EH (cell line): Measurements from ENCODE around the gene LETM1.

Source experiments
- DNase-seq: peaks from one replicate; pipeline ENCODE4 v3.0.0-alpha.2; 2015; ENCODE audit warnings: low read depth

Gene LETM1

DNA sequence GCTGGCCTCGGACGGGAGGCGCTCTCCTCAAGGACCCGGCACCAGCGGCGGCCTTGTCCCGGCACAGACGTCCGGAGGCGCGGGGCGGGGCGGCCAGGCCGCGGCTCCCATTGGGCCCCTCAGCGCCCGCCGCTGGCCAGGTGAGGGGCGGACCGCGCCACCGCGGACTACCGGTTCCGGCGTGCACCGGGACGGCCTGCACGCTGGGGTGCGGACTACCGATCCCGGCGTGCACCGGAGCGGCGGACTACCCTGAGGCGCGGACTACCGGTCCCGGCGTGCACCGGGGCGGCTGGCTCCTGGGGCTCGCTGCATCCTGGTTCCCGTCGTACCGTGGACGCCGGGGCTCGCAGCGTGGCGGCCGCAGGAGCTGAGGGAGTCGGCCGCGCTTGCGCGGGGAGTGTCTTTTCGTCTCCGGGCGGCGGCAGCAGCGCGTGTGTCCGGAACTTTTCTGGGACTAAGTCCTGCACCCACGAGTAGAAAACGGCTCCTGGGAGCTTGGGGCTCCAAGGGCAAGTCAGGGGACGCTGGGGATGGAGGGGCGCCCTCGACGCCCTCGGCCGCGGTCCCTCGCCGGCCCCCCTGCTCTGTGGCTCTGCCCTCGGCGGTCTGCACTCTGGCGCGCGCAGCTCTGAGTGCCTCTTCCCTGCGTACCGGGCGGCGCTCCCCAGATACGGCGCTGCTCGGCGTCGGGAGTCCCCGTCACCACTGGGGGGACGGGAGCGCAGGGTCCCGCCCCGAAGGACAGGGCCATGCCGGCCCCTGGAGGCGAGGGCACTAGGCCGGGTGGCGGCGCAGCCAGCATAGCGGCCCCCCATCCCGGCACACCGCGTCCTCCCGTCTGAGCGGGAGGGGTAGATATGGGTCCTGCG lies at the start of gene LETM1:
TSS of gene LETM1 (minus strand) at position 86 of the 872 bp plus-strand sequence. CDS start 206 bp downstream, outside the sequence.
- DNase-seq, result peak; percentile 95

DNA sequence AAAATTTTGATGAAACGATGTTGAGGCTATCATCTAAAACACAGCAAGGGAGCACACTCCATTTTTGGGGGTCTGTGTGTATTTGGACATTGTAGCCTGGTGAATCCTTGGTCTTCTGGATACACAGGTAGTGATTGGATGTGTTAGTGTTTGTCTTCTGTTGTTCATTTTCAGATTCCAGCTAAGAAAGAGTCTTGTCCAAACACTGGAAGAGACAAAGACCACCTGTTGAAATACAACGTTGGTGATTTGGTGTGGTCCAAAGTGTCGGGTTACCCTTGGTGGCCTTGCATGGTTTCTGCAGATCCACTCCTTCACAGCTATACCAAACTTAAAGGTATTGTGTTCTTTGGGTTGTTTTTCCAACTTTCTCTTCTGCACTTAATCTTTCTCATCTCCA lies 48.1 kb upstream of the LETM1 start:
- no peak for DNase-seq

DNA sequence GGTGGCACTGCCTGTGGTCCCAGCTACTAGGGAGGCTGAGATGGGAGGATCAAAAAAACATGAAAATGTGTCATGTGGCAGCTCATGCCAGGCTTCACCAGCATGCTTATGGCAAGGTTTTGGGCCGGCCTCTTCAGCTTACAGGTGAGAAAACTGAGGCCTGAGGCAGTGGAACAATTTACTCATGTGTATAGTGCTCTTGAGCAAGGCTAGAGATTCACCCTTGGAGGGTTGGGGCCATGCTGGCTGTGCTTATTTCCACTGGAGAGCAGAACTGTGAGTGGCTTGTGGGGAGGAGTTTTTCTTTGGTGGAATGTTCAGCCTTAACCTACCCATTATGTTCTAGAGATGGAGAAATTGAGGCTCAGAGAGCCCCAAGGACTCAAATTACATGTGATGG lies 47.1 kb upstream of the LETM1 start:
- no peak for DNase-seq

DNA sequence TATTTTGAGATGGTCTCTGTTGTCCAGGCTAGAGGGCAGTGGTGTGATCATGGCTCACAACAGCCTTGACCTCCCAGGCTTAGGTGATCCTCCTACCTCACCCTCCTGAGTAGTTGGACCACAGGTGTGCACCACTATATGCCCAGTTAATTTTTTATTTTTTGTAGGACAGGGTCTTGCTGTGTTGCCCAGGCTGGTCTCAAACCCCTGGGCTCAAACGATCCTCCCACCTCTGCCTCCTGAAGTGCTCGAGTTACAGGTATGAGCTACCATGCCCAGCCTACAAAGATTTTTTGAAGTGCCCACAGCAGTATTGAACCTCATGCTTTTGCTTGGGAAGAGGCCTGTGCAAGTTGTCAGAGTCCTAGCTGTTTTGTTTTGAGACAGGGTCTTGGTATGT lies 46.3 kb upstream of the LETM1 start:
- DNase-seq, result no peak

DNA sequence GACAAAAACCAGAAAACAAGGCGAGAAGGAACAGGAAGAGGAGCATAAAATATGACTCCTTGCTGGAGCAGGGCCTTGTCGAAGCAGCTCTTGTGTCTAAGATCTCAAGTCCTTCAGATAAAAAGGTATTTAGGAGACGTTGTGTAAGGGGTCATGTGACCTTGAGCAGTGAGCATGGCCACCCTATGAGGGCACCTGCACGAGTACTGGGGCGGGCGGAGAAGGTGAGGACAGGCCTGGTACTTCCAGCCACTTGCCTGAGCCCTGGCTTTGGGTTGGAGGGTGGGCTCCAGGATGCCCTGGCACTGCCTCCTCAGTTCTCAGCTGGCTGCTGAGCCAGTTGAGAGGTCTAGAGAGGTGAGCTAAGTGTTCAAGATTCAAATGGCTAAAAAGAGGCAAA lies 45.2 kb upstream of the LETM1 start:
- DNase-seq, result no peak

DNA sequence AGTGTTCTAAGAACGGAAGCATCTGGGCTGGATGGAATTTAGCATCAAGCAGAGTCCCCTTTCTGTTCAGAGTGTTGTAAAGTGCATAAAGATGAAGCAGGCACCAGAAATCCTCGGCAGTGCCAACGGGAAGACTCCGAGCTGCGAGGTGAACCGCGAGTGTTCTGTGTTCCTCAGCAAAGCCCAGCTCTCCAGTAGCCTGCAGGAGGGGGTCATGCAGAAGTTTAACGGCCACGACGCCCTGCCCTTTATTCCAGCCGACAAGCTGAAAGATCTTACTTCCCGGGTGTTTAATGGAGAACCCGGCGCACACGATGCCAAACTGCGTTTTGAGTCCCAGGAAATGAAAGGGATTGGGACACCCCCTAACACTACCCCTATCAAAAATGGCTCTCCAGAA lies 44.7 kb upstream of the LETM1 start:
- DNase-seq, result no peak

DNA sequence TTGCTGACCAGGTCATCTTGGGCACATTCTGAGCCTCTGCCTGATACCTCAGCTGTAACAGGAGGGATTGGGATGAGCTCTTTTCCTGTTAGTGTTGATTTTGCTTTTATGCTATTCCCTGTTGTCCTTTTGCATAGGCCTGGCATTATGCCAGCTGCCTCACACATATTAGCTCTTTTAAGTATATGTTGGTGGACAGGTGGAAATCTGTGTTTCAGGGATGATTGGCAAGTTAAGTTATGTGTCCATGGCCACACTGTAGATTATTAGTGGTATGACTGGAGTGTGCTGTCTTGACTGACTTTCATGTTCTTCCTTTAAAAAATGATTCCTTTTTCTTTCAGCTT lies 44.1 kb upstream of the LETM1 start:
- no peak for DNase-seq

DNA sequence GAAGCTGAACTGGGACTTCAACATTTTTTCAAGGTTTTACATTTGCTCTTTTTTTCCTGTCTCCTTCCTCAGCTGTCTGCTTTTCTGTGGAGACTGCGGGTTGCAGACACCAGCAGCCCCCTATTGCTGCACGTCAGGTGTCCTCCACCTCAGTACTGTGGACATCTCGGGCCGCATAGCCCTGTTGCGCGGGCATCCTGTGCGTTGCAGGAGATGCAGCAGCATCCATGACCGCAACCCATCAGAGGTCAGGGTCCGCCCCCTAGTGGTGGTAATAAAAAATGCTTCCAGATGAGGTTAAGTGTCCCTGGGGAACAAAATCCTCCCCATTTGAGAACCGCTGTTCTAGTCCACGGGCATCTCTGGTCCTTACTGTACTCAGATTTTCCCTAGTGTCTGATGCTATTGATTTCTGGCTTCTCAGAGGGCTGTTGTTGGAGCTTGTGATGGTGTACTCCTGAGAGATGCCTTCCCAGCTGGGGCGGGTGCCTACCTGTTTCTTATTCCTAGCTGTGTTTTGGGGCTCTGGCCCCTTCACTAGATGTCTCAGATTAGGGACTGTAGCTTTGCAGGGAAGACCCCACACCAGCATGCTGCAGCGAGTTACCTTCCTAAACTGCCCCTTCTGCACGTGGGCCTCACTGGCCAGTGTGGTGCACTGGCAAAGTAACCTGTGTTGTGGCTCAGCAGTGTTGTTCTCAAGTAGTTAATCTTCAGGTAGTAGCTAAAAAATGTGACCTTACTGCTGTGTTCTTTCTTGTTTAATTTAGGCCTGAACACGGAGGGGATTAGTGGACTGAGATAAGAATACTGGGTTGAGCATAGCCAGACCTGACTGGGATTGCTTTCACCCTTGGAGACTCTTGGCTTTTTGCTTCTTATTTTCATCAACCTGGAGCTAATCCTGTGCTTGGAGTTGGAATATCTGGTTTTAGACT lies 43.5 kb upstream of the LETM1 start:
- DNase-seq, result peak; percentile 83

DNA sequence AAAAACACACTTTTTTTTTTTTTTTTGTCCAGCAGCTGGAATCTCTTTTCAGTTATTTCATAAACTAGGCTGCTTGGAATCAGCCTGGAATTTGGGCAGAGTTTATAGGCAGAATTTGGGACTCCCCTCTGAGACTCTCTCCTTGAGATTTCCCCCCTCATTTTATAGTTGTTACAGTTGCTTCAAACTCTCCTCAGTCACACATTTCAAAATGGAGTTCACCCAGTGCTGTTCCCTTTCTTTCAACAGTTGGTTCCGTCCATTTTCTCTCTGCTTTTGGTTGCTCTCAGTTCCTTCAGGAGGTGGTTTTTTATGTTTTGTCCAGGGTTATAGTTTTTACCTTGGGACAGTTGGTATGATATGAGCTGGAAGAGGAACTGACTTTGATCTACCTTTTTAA lies 42.7 kb upstream of the LETM1 start:
- DNase-seq, result no peak

DNA sequence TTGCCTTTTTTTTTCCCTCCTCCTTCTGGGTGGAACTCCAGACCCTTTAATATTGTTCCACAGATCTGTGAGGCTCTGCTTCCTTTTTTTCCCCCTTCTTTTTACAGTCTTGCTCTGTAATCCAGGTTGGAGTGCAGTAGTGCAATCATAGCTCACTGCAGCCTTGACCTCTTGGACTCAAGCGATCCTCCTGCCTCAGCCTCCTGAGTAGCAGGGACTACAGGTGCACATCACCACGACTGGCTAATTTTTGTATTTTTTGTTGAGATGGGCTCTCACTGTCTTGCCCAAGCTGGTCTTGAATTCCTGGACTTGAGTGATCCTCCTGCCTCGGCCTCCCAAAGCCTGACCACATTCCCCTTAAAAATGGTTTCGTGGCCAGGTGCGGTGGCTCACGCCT lies 42.1 kb upstream of the LETM1 start:
- DNase-seq, result no peak

DNA sequence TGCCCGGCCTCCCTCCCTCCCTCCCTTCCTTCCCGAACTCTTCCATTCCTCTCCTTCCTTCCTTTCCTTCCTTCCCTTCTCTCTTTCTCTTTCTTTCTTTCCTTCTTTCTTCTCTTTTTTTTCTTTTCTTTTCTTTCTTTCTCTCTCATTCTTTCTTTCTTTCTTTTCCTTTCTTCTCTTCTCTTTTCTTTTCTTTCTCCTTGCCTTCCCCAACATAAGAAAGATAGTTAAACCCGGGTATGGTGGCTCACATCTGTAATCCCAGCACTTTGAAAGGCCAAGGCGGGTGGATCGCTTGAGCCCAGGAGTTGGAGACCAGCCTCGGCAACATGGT lies 40.7 kb upstream of the LETM1 start:
- DNase-seq, result no peak

DNA sequence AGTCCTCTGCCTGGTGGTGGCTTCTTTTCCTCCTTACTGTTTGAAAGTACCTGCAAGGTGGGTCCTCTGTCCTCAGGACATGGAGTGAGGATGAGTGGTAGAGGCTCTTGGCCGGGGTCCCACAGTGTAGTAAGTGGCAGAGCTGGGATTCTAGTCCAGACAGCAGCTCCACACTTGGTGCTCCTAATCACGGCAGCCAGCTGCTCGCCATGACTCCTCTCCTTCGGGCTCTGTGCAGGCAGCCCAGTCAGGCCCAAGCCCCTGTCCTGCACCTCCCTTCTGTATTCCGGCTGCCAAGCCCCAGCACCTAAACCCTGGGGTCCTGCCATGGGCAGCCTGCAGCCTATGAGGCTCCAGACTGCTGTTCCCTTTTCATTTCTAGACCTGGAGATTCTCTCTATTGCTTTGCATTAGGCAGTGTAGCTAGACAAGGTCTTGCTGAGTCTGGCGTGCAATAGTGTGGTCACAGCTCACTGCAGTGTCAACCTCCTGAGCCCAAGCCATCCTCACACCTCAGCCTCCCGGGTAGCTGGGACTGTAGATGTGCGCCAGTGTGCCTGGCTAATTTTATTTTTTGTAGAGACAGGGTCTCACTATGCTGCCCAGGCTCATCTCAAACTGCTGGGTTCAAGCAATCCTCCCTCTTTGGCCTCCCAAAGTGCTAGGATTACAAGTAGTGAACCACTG lies 40.2 kb upstream of the LETM1 start:
- no peak for DNase-seq

DNA sequence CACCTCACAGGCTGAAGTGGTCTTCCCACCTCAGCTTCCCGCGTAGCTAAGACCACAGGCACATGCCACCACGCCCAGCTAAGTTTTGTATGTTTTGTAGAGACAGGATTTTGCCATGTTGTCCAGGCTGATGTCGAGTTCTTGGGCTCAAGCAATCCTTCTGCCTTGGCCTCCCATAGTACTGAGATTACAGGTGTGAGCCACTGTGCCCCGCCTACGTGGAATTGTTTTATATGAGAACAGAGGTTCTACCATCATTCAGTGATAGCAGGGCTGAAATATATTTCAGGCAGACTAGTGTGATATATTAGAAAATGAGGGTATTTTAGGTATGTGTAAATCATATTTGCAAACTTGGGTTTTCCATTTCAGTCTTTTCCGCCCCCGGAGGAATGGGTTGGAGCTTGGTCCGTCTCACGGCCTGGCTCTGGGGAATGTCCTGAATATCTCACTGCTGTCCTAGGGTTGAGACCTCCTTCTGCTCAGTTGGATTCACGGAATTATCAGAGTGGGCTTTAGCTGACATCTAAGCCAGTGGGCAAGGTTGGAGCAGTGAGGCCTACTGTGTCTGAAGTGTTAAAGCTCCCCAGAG lies 35.1 kb upstream of the LETM1 start:
- no peak for DNase-seq

DNA sequence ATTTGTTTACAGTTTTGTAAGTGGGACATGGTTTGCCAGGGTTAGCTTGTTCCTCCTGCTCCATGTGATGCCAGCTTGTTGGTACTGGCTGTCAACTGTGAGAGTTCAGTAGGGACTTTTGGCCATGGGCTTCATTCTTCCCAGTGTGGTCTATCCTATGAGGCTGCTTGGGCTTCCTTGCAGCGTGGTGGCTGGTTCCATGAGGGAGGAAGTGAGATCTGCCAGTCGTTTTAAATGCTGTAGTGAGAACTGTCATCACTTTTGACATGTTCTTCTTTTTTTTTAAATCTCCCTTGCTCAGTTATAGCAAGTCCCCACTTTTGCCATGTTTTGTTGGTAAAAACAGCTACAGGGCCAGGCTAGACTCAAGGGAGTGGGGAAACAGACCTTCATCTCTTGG lies 31.1 kb upstream of the LETM1 start:
- DNase-seq, result no peak

DNA sequence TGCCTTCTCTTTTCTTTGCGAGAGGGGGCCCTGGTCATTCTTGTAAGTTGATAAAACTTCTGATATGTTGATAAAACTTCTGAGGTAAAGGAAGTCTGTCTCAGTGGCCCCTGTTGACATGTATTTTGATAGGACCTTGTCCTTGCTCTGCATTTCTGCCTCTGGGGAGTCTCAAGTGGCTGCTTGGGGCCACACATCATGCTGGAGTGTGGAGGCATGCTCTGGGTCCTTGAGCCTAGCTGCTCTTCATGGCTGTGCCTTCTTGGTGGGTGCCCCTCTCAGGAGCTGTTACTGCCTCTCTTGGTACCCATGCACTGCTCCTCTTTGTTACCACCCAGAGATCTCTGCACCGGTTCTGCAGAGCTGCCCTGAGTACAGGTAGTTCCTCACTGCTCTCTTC lies 29.5 kb upstream of the LETM1 start:
- DNase-seq, result no peak

DNA sequence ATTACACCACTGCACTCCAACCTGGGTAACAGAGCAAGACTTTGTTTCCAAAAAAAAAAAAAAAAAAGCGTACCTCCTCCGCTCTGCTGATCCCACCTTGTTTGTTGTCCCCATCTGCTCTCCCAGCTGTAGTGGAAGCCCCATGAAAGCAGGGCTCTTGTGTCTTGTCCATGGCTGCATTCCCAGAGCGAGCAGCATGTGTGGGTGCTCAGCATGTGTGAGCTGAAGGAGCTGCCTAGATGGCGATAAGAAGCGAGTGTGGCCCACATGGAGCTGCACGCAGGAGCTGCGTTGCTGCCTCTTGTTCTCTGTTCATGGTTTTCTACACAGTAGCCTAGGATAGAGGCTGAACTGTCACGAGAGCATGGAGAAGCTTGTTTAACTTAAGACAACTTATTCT lies 27.6 kb upstream of the LETM1 start:
- DNase-seq, result no peak

DNA sequence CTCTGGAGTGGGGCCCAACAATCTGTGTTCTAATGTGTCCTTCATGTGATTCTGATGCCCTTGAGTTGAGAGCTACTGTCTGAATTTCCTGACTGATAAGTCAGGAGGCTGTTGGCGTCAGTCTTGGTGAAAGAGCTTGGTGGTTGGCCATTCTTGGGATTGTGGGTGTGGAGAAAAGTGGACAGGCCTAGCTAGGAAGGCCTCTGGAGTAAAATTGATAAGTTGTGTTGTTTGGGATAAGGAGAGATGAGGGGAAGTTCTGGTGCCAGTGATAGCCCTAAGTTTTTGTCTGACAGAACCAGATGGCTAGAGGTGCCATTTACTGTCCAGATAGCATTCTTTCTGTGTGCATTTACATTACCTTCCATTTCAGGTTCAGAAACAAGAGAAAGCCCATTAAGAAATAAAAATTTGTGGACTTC lies 26.9 kb upstream of the LETM1 start:
- DNase-seq, result no peak

DNA sequence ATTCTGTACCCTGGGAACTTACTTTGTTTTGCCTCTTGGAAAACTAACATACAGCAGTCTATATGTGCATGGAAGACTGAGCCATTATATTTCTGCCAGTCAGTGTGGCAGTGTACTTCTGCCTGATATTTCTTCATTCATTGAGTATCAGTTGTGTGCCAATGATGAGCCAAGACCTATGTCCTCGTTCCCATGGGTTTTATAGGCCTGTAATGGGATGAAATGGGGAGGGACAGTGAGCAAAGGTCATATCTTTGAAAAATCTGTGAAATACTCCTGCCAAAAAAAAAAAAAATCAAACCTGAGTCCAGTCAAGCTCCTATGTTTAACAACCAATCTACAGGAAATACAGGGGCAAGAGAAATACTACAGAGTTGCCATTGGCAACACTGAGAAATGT lies 24.4 kb upstream of the LETM1 start:
- peak; percentile 48 for DNase-seq

DNA sequence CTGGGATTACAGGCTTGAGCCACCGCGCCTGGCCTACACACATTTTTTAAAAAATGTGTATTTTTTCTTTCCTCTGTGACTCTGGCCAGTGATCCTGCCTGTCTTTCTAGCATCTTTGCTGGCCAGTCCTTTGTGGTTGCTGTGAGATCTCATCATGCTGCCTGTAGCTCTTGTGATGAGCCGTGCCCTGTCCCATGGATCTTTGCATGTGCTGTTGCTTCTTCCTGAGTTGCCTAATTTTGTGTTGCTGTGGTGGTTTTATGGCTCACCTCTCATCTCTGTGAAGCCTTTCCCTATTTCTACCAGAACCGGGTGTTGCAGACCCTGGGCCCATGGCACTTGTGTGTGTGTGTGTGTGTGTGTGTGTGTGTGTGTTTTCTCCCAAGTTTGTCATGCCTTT lies 23.5 kb upstream of the LETM1 start:
- peak; percentile 42 for DNase-seq

DNA sequence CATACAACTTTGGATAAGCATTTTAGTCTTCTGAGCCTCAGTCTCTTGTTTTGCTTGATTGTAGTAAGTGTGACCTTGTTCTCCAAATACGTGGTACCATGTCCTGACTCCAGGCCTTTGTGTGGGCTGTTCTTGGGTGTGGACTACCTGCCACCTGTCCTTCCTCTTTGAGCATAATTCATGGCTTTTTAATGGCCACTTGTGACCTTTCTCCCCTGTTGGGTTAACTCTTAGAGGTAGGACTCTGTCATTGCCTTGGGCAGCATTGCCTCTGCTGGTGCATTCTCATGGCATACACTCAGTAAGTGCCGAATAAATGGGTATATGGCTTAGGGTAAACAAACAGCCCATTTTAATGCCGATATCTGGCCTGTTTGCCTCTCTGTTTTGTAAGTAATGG lies 18.2 kb upstream of the LETM1 start:
- no peak for DNase-seq

DNA sequence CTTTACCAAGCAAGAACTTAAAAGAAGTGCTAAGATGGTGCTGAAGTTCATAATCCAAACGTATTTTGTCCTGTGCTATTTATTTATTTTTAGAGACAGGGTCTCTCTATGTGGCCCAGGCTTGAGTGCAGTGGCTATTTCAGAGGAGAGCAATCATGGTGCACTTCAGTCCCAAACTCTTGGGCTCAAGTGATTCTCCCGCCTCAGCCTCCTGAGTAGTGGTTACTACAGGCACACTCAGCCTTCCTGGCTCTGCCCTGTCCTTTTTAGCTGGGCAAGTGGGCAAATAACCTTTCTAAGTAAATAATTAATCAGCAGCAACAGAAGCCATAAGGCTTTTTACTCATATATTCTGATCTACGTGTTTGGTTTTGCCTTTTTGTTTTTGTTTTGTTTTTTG lies 17.8 kb upstream of the LETM1 start:
- no peak for DNase-seq

DNA sequence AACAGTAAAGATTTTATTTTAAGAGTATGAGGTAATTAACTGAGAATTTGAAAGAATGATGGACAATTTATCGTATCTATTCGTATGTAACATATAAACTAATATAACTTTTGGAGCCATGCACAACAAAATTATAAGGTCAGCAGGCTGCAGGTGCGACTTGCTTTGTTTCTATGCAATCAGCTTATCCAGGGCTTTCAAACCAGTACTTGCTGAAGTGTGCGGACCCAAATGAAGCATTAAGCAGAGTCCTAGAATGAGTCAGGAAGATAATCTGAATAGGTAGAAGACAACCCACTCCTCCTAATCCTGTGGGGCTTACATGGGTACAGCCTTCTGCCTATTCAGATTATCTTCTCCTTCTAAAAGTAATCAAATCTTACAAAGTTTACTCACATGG lies 17.3 kb upstream of the LETM1 start:
- no peak for DNase-seq
